MM.1S (cell line): ENCODE data around the gene PICALM.

ENCODE experiments used
- DNase-seq: peaks from one replicate; pipeline ENCODE4 v3.0.0-alpha.2; 2015
- H2AFZ ChIP-seq: fragments of 300-600 bp; sonication (generic); 2 replicates; pipeline ENCODE4 v1.6.0; 2016; ENCODE audit warnings: antibody characterized with exemption, low read length
- H3F3A ChIP-seq: fragments of 300-600 bp; sonication (generic); 2 replicates; pipeline ENCODE4 v1.6.1; 2016; ENCODE audit warnings: mild to moderate bottlenecking, antibody characterized with exemption, low read length, moderate library complexity, mixed read lengths; ENCODE audit not compliant: insufficient read depth
- H3K27ac ChIP-seq: fragments of 300-600 bp; sonication (generic); 2 replicates; pipeline ENCODE4 v1.5.1; 2016; ENCODE audit warnings: mild to moderate bottlenecking, low read length
- H3K27me3 ChIP-seq: fragments of 300-600 bp; sonication (generic); replicated peaks from 2 replicates; pipeline ENCODE4 v1.6.0; 2016; ENCODE audit warnings: low read length; ENCODE audit not compliant: insufficient read depth
- H3K36me3 ChIP-seq: fragments of 300-600 bp; sonication (generic); replicated peaks from 2 replicates; pipeline ENCODE4 v1.6.1; 2016; ENCODE audit warnings: mild to moderate bottlenecking, low read length, mixed read lengths; ENCODE audit not compliant: insufficient read depth
- H3K4me1 ChIP-seq: fragments of 300-600 bp; sonication (generic); 2 replicates; pipeline ENCODE4 v1.6.1; 2016; ENCODE audit warnings: low read length, mixed read lengths
- H3K4me2 ChIP-seq: fragments of 300-600 bp; sonication (generic); 2 replicates; pipeline ENCODE4 v1.6.0; 2016; ENCODE audit warnings: low read depth, low read length
- H3K4me3 ChIP-seq: fragments of 300-600 bp; sonication (generic); 2 replicates; pipeline ENCODE4 v1.5.1; 2016; ENCODE audit warnings: low read length, mixed read lengths
- H3K79me2 ChIP-seq: fragments of 300-600 bp; sonication (generic); 2 replicates; pipeline ENCODE4 v1.6.1; 2016; ENCODE audit warnings: mixed run types, low read length, mixed read lengths
- H3K9ac ChIP-seq: fragments of 300-600 bp; sonication (generic); 2 replicates; pipeline ENCODE4 v1.6.1; 2016; ENCODE audit warnings: low read length, mixed read lengths
- H3K9me2 ChIP-seq: fragments of 300-600 bp; sonication (generic); replicated peaks from 2 replicates; pipeline ENCODE4 v1.6.1; 2016; ENCODE audit warnings: mild to moderate bottlenecking, low read length, mixed read lengths; ENCODE audit not compliant: insufficient read depth
- H3K9me3 ChIP-seq: fragments of 300-600 bp; sonication (generic); replicated peaks from 2 replicates; pipeline ENCODE4 v1.6.1; 2016; ENCODE audit warnings: mild to moderate bottlenecking, low read length, mixed read lengths; ENCODE audit not compliant: insufficient read depth
- H4K20me1 ChIP-seq: fragments of 300-600 bp; sonication (generic); 2 replicates; pipeline ENCODE4 v1.6.1; 2016; ENCODE audit warnings: mild to moderate bottlenecking, low read length, moderate library complexity, mixed read lengths; ENCODE audit not compliant: insufficient read depth
- EZH2 ChIP-seq: fragments of 300-600 bp; sonication (generic); optimal IDR thresholded peaks from 2 replicates; pipeline ENCODE3; 2017; ENCODE audit warnings: low read depth, mild to moderate bottlenecking, antibody characterized with exemption, low read length, mixed read lengths
- EZH2phosphoT487 ChIP-seq: fragments of 300-600 bp; sonication (generic); IDR thresholded peaks from 2 replicates; pipeline ENCODE4 v1.6.1; 2018; ENCODE audit warnings: antibody characterized with exemption, low read length
- TF ChIP-seq, protein P1 (sequence below): fragments of 300-600 bp; sonication (generic); IDR thresholded peaks from 2 replicates; pipeline ENCODE4 v1.5.1; 2016; ENCODE audit warnings: antibody characterized with exemption, low read length, mixed read lengths

The PICALM gene

DNA sequence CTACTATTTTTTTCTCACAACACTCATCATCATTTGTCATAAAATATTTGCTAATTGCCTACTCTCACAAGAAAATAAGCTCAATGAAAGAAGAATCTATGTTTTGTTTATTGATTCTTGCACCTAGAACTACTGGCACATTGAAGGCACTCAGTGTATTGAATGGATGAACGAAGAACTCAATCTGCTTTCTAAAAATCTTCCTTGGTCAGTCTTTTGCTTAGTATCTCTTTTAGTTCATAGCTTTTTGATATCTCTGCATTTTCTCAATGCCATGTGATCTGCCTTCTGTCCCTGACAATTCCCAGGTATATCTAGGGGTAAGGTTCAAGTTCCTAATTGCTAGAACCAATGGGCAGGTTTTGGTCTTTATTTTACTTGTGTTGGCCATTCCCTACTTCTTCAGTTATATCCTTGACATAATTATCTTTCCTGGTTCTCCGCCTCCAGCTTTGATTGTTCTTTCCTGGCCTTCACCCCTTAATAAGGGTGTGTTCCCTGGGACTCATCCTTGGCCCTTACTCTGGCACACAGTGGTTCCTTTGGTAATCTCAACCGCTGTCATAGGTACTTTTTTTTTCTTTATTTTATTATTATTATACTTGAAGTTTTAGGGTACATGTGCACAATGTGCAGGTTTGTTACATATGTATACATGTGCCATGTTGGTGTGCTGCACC is 117.3 kb downstream of the PICALM start:
- Histone ChIP-seq H3K27me3 (no peaks in the 10 kb centered on the region), H3K36me3 (no peaks in the 10 kb centered on the region), H2AFZ (no peak overlapping the region), H3K9me2 (no peaks in the 10 kb centered on the region), H3F3A (no peaks in the 10 kb centered on the region; the same call in 1 of the 2 replicates), H3K9ac (no peak overlapping the region), H3K4me2 (no peak overlapping the region), H3K9me3 (no peaks in the 10 kb centered on the region), H3K27ac (no peak overlapping the region), H3K79me2 (no peaks in the 10 kb centered on the region), H3K4me1 (peaks cover 11% of the 10 kb centered on the region), H4K20me1 (no peaks in the 10 kb centered on the region), H3K4me3 (no peak overlapping the region)
- TF ChIP-seq, protein P1, sequence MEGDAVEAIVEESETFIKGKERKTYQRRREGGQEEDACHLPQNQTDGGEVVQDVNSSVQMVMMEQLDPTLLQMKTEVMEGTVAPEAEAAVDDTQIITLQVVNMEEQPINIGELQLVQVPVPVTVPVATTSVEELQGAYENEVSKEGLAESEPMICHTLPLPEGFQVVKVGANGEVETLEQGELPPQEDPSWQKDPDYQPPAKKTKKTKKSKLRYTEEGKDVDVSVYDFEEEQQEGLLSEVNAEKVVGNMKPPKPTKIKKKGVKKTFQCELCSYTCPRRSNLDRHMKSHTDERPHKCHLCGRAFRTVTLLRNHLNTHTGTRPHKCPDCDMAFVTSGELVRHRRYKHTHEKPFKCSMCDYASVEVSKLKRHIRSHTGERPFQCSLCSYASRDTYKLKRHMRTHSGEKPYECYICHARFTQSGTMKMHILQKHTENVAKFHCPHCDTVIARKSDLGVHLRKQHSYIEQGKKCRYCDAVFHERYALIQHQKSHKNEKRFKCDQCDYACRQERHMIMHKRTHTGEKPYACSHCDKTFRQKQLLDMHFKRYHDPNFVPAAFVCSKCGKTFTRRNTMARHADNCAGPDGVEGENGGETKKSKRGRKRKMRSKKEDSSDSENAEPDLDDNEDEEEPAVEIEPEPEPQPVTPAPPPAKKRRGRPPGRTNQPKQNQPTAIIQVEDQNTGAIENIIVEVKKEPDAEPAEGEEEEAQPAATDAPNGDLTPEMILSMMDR = no peak
- no peak for DNase-seq

DNA sequence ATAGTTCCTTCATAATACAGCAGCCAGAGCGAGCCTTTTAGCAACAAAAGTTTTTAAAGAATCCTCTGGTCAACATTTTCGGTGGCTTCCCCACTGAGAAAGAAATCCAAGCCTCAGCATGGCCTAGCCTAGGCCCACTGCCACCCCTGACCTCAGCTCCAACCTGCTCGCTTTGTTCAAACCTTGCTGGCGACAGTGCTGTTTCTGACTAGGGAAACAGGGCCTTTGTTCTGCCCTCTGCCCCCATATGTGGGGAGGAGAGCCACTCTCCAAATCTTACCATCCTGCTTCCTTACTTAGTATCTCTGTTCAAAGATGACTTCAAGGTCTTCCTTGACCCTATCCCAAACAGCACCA is 117.9 kb downstream of the PICALM start:
- Histone ChIP-seq H4K20me1 (no peaks in the 10 kb centered on the region), H3K4me2 (no peak overlapping the region), H3K9ac (no peak overlapping the region), H3K27me3 (no peaks in the 10 kb centered on the region), H3K27ac (no peak overlapping the region), H3K4me3 (no peak overlapping the region), H3K9me2 (no peaks in the 10 kb centered on the region), H3K9me3 (no peaks in the 10 kb centered on the region), H2AFZ (no peak overlapping the region), H3K36me3 (no peaks in the 10 kb centered on the region), H3F3A (no peaks in the 10 kb centered on the region; the same call in 1 of the 2 replicates), H3K4me1 (peaks cover 13% of the 10 kb centered on the region), H3K79me2 (no peaks in the 10 kb centered on the region)
- no peak for DNase-seq
- no peak for TF ChIP-seq EZH2phosphoT487
- no peak for TF ChIP-seq EZH2
- TF ChIP-seq, protein P1 = no peak

DNA sequence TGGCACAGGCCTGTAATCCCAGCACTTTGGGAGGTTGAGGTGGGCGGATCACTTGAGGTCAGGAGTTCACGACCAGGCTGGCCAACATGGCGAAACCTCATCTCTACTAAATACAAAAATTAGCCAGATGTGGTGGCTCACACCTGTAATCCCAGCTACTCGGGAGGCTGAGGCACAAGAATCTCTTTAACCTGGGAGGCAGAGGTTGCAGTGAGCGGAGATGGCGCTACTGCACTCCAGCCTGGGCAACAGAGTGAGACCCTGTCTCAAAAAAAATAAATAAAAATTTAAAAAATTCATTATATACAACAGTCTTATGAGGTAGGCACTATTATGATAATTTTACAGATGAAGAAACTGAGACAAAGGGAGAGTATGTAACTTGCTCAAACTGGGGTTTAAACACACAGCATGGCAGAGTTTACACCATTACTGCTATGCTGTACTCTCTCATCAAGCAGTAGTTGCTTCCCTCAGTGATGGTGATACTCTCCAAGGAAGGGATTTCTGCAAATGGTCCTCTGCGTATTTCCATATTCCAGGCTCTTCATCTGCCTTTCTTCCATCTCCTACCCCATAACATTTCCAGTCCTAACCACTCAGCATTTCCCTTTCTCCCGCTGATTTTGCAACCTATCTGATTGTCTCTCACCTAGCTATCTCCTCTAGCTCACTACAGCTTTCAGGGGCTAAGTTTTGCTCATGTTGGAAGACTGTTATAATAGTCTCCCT is 118.4 kb downstream of the PICALM start:
- H3K36me3 ChIP-seq = no peaks in the 10 kb centered on the region
- no peak overlapping the region for H3K9ac ChIP-seq
- TF ChIP-seq EZH2phosphoT487 (no peak), EZH2 (no peak)
- TF ChIP-seq, protein P1 = no peak
- H3K4me1 ChIP-seq = peaks cover 16% of the 10 kb centered on the region
- H3K4me3 ChIP-seq = no peak overlapping the region
- H3F3A ChIP-seq = no peaks in the 10 kb centered on the region; the same call in 1 of the 2 replicates
- H4K20me1 ChIP-seq = no peaks in the 10 kb centered on the region
- H3K27ac ChIP-seq = no peak overlapping the region
- H3K9me2 ChIP-seq = no peaks in the 10 kb centered on the region
- H3K4me2 ChIP-seq = no peak overlapping the region
- no peak overlapping the region for H2AFZ ChIP-seq
- H3K9me3 ChIP-seq = no peaks in the 10 kb centered on the region
- no peaks in the 10 kb centered on the region for H3K79me2 ChIP-seq
- H3K27me3 ChIP-seq = no peaks in the 10 kb centered on the region
- DNase-seq = no peak
